GM23248 (cell line): ENCODE measurements around the gene STARD7.

Source experiments
- EZH2 ChIP-seq: fragments of 200-600 bp; sonication (generic); IDR thresholded peaks from 2 replicates; pipeline ENCODE4 v1.6.1; 2018; ENCODE audit warnings: antibody characterized with exemption, mild to moderate bottlenecking; ENCODE audit not compliant: insufficient read depth, poor library complexity, severe bottlenecking
- EZH2phosphoT487 ChIP-seq: fragments of 200-600 bp; sonication (generic); IDR thresholded peaks from 2 replicates; pipeline ENCODE4 v1.6.1; 2018; ENCODE audit warnings: antibody characterized with exemption, moderate library complexity, mild to moderate bottlenecking, low read depth; ENCODE audit not compliant: insufficient read depth

DNA sequence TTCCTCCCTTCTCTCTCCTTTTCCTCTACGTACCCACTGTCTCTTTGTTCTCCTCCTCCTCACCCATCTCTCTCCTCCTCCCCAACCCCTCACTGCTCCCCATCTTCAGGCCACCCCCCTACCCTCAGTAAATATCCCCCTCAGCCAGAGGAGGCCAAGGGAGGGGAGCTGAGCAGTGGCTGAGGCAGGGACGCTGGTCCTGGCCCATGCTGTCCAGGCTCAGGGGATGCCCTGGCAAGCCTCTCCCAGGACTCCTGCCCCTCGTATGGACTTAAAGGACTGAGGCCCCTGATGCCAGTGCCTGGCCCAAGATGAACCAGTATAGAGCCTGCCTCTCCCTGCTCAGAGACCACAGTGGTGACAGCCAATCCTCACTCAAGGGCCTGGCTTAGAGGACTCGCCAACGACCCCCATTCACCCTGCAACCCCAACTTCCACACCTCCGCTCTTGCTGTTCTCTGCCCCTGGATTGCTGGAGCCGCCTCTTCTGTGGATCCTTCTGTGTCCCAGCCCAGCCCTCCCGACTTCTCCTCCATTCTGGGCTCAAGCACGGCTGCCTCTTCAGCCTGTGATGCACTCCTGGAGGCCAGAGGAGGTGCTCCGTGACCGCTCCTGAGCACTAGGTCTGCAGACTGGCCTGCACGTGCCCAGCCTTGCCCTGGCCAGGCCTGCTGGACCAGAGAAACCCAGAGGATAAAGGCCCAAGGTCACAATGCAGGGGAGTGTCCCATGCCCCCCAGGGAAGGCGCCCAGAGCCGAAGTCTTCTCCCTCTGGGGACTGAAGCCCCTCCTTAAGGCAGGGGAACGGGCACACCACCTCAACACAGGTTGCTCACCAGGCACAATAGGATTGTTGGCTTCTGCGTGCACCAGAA is 53.9 kb downstream of the STARD7 start:
- TF ChIP-seq EZH2phosphoT487 (no peak), EZH2 (no peak)
